Astrocyte (in vitro differentiated cells and primary cell): Measurements from ENCODE around the gene SUGP2. TPM values are rescaled to one million over a fixed set of nuclear protein-coding genes. Genes with fewer than 3 reads are reported as not detected.
A peak's percentile ranks its signal among the peaks of the same experiment; 100 is the strongest.

ENCODE experiments used
- DNase-seq: peaks from one replicate; pipeline ENCODE4 v3.0.0-alpha.2; 2010; ENCODE audit warnings: low read depth
- FAIRE-seq: peaks from 2 replicates; lab custom pipeline; 2011; peaks lifted over from hg19 to GRCh38; lab: Jason Lieb, UNC
- H2AFZ ChIP-seq: 2 replicates; pipeline ENCODE4 v1.6.0; 2012; ENCODE audit warnings: low read depth, low read length, inconsistent platforms
- H3K27ac ChIP-seq: 2 replicates; pipeline ENCODE4 v1.5.1; 2011; ENCODE audit warnings: low read depth, low read length, inconsistent platforms
- H3K27me3 ChIP-seq: 2 replicates; pipeline ENCODE4 v1.6.0; 2011; ENCODE audit warnings: low read length, inconsistent platforms; ENCODE audit not compliant: insufficient read depth
- H3K36me3 ChIP-seq: 2 replicates; pipeline ENCODE4 v1.5.1; 2011; ENCODE audit warnings: low read length, inconsistent platforms; ENCODE audit not compliant: insufficient read depth
- H3K4me1 ChIP-seq: 2 replicates; pipeline ENCODE4 v1.5.1; 2011; ENCODE audit warnings: low read length, inconsistent platforms; ENCODE audit not compliant: insufficient read depth
- H3K4me2 ChIP-seq: 2 replicates; pipeline ENCODE4 v1.6.0; 2012; ENCODE audit warnings: low read length, inconsistent platforms
- H3K4me3 ChIP-seq: 2 replicates; pipeline ENCODE4 v1.5.1; 2011; ENCODE audit warnings: low read depth, mild to moderate bottlenecking, low read length, inconsistent platforms; ENCODE audit not compliant: insufficient read depth
- H3K79me2 ChIP-seq: 2 replicates; pipeline ENCODE4 v1.6.0; 2012; ENCODE audit warnings: mild to moderate bottlenecking, low read length, inconsistent platforms; ENCODE audit not compliant: insufficient read depth
- H3K9ac ChIP-seq: 2 replicates; pipeline ENCODE4 v1.6.0; 2012; ENCODE audit warnings: mild to moderate bottlenecking, low read length, inconsistent platforms
- H3K9me3 ChIP-seq: 2 replicates; pipeline ENCODE4 v1.5.1; 2012; ENCODE audit warnings: low read depth, mild to moderate bottlenecking, low read length, inconsistent platforms; ENCODE audit not compliant: insufficient read depth
- H4K20me1 ChIP-seq: 2 replicates; pipeline ENCODE4 v1.6.0; 2012; ENCODE audit warnings: low read length, inconsistent platforms; ENCODE audit not compliant: insufficient read depth
- H3K27ac Mint-ChIP-seq: one replicate; pipeline ENCODE4 v1.8.0; 2021; ENCODE audit warnings: mild to moderate bottlenecking, mixed read lengths; ENCODE audit not compliant: unreplicated experiment
- H3K27me3 Mint-ChIP-seq: one replicate; pipeline ENCODE4 v1.8.0; 2021; ENCODE audit warnings: low read depth, mixed read lengths; ENCODE audit not compliant: unreplicated experiment
- H3K36me3 Mint-ChIP-seq: one replicate; pipeline ENCODE4 v1.8.0; 2021; ENCODE audit warnings: low read depth, mixed read lengths; ENCODE audit not compliant: unreplicated experiment
- H3K4me1 Mint-ChIP-seq: one replicate; pipeline ENCODE4 v1.8.0; 2021; ENCODE audit warnings: low read depth, mixed read lengths; ENCODE audit not compliant: unreplicated experiment
- H3K4me3 Mint-ChIP-seq: one replicate; pipeline ENCODE4 v1.8.0; 2021; ENCODE audit warnings: mild to moderate bottlenecking, moderate library complexity, mixed read lengths; ENCODE audit not compliant: unreplicated experiment
- H3K9me3 Mint-ChIP-seq: one replicate; pipeline ENCODE4 v1.8.0; 2021; ENCODE audit warnings: mild to moderate bottlenecking, mixed read lengths; ENCODE audit not compliant: unreplicated experiment
- CTCF ChIP-seq: IDR thresholded peaks from 2 replicates; pipeline ENCODE4 v1.5.1; 2011; ENCODE audit warnings: low read depth, mild to moderate bottlenecking, inconsistent platforms, low read length, moderate library complexity; ENCODE audit not compliant: insufficient read depth
- EZH2 ChIP-seq: IDR thresholded peaks from 2 replicates; pipeline ENCODE4 v1.6.1; 2012; ENCODE audit warnings: mild to moderate bottlenecking, low read length, inconsistent platforms; ENCODE audit not compliant: insufficient read depth
- total RNA-seq: library from RNA; stranded (reverse); gene quantifications from 2 replicates; pipeline ENCODE4 v1.2.1, GENCODE V29; 2021

SUGP2 gene
- total RNA-seq, 1 donor from 2014 or later: 77.6 TPM

GRCh38 chr19:19054315-19054938, 21.1 kb upstream of the SUGP2 start:
- Histone ChIP-seq H2AFZ (no peak overlapping the region), H3K27me3 (no peaks in the 10 kb centered on the region), H3K9me3 (no peaks in the 10 kb centered on the region), H3K27ac (no peak overlapping the region), H3K4me3 (no peak overlapping the region), H3K36me3 (peaks cover 17% of the 10 kb centered on the region), H3K9ac (no peak overlapping the region), H4K20me1 (peaks cover 16% of the 10 kb centered on the region), H3K4me1 (no peaks in the 10 kb centered on the region), H3K79me2 (peaks cover 4% of the 10 kb centered on the region), H3K4me2 (no peak overlapping the region)
- H3K4me3 Mint-ChIP-seq: no peak overlapping the region
- H3K27ac Mint-ChIP-seq: no peak overlapping the region
- H3K27me3 Mint-ChIP-seq: no peaks in the 10 kb centered on the region
- H3K4me1 Mint-ChIP-seq: peaks cover 10% of the 10 kb centered on the region
- no peak for FAIRE-seq
- no peak for DNase-seq
- TF ChIP-seq EZH2 (no peak), CTCF (no peak)
- H3K36me3 Mint-ChIP-seq: peaks cover 19% of the 10 kb centered on the region
- H3K9me3 Mint-ChIP-seq: no peaks in the 10 kb centered on the region

GRCh38 chr19:19053508-19054314, 20.4 kb upstream of the SUGP2 start:
- no peak overlapping the region for H3K27ac Mint-ChIP-seq
- no peak overlapping the region for H3K27ac ChIP-seq
- FAIRE-seq: no peak
- no peaks in the 10 kb centered on the region for H3K27me3 ChIP-seq
- H3K36me3 Mint-ChIP-seq: peaks cover 16% of the 10 kb centered on the region
- H3K4me3 ChIP-seq: no peak overlapping the region
- no peak for DNase-seq
- H3K4me1 ChIP-seq: no peaks in the 10 kb centered on the region
- peaks cover 10% of the 10 kb centered on the region for H3K4me1 Mint-ChIP-seq
- H4K20me1 ChIP-seq: peaks cover 16% of the 10 kb centered on the region
- no peaks in the 10 kb centered on the region for H3K9me3 Mint-ChIP-seq
- no peak overlapping the region for H3K4me2 ChIP-seq
- TF ChIP-seq CTCF: peak; percentile 39
- no peak for TF ChIP-seq EZH2
- H3K79me2 ChIP-seq: peaks cover 4% of the 10 kb centered on the region
- no peaks in the 10 kb centered on the region for H3K27me3 Mint-ChIP-seq
- peaks cover 21% of the 10 kb centered on the region for H3K36me3 ChIP-seq
- no peak overlapping the region for H2AFZ ChIP-seq
- no peaks in the 10 kb centered on the region for H3K9me3 ChIP-seq
- H3K9ac ChIP-seq: no peak overlapping the region
- H3K4me3 Mint-ChIP-seq: no peak overlapping the region
